ENCODE data around the gene CEP83.

DNA sequence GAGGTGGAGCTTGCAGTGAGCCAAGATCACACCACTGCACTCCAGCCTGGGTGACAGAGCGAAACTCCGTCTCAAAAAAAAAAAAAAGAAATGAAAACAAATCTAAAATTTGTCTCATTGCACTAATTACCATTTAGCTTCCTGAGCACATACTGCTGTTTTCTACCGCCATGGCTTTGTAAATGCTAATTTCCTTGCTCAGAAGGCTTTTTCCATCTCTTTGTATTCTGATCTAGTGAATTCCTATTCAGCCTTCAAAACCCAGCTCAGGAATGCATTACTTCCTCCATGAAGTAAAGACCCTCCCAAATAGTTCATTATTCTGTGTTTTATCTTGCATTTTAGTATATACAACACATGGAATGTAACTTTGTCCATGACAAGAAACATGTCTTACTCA, 33.6 kb downstream of the CEP83 start:
- TF ChIP-seq, protein P1, sequence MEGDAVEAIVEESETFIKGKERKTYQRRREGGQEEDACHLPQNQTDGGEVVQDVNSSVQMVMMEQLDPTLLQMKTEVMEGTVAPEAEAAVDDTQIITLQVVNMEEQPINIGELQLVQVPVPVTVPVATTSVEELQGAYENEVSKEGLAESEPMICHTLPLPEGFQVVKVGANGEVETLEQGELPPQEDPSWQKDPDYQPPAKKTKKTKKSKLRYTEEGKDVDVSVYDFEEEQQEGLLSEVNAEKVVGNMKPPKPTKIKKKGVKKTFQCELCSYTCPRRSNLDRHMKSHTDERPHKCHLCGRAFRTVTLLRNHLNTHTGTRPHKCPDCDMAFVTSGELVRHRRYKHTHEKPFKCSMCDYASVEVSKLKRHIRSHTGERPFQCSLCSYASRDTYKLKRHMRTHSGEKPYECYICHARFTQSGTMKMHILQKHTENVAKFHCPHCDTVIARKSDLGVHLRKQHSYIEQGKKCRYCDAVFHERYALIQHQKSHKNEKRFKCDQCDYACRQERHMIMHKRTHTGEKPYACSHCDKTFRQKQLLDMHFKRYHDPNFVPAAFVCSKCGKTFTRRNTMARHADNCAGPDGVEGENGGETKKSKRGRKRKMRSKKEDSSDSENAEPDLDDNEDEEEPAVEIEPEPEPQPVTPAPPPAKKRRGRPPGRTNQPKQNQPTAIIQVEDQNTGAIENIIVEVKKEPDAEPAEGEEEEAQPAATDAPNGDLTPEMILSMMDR (IDR thresholded peaks at IDR 0.05; ENCODE audit: borderline replicate concordance, extremely low read depth, low read length, poor library complexity, severe bottlenecking), result no peak
- TF ChIP-seq EZH2 (IDR thresholded peaks at IDR 0.05; ENCODE audit: borderline replicate concordance, low read depth, low read length, severe bottlenecking), result no peak

Data from DND-41 (cell line).